Gastrocnemius medialis (tissue), 4 donors: Measurements from ENCODE around the gene CADPS.

Experiments used
- CTCF ChIP-seq, 5 experiments: fragments of 450-650 bp in 3 of 5; fragments of 200-600 bp in 2 of 5; sonication (generic) in 2 of 5; IDR thresholded peaks in 4 of 5; conservative IDR thresholded peaks in 1 of 5; 1 replicate in 4 of 5; 2 replicates in 1 of 5; pipeline ENCODE4 v1.5.1; 2016 to 2019; ENCODE audit warnings: antibody characterized with exemption in 5 of 5, mild to moderate bottlenecking in 3 of 5, moderate library complexity in 3 of 5
- POLR2A ChIP-seq, 2 donors: fragments of 450-650 bp; IDR thresholded peaks; one replicate each; pipeline ENCODE4 v1.6.1; 2017; ENCODE audit warnings: antibody characterized with exemption in 2 of 2, mild to moderate bottlenecking in 2 of 2, moderate library complexity in 2 of 2

GRCh38 chr3:62824965-62825592 lies 50.1 kb downstream of the CADPS start:
- TF ChIP-seq CTCF (IDR thresholded peaks at IDR 0.05 in 4 of 5, conservative IDR thresholded peaks at IDR 0.05 in 1 of 5), result no peak
- TF ChIP-seq POLR2A (IDR thresholded peaks at IDR 0.05), result no peak
